GM18951 (cell line): Measurements from ENCODE around the gene ACOT9.
"Not testable (repeated sequence)": the region's sequence is repeated elsewhere in the genome, so short reads cannot be mapped to it uniquely, and the experiment has no call there.

Source experiments
- POLR2A ChIP-seq: IDR thresholded peaks from 4 replicates; pipeline ENCODE4 v1.6.1; 2011; ENCODE audit warnings: mild to moderate bottlenecking; ENCODE audit not compliant: insufficient read length, insufficient read depth; ENCODE audit errors: extremely low read depth
- in situ Hi-C: fragments of 300-500 bp; cut with MboI; formaldehyde crosslinking; loops from one replicate; pipeline ENCODE4 v1.12.0; 2022; ENCODE audit warnings: low sequenced_read_pairs, mixed read lengths, inconsistent platforms; ENCODE audit not compliant: unreplicated experiment

Gene ACOT9

GRCh38 chrX:23749576-23749975 is 6.5 kb upstream of the ACOT9 start:
- TF ChIP-seq POLR2A, result no peak
- in situ Hi-C loops, result no loop called here

- in situ Hi-C loops, result no loop called here
- TF ChIP-seq POLR2A, result no peak
Measured at GRCh38 chrX:23749129-23749528, 6.1 kb upstream of the ACOT9 start.

GRCh38 chrX:23745786-23746185 is 2.7 kb upstream of the ACOT9 start:
- in situ Hi-C loops, result no loop called here
- no peak for TF ChIP-seq POLR2A

DNA sequence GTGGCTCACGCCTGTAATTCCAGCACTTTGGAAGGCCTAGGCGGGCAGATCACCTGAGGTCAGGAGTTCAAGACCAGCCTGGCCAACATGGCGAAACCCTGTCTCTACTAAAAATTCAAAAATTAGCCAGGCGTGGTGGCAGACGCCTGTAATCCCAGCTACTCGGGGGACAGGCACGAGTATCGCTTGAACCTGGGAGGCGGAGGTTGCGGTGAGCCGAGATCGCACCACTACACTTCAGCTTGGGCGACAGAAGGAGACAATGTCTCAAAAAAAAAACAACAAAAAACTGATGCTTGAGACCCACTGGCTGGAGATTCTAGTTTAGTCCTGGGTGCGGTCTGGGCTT is 521 bp upstream of the ACOT9 start:
- in situ Hi-C loops, result not testable (repeated sequence)

DNA sequence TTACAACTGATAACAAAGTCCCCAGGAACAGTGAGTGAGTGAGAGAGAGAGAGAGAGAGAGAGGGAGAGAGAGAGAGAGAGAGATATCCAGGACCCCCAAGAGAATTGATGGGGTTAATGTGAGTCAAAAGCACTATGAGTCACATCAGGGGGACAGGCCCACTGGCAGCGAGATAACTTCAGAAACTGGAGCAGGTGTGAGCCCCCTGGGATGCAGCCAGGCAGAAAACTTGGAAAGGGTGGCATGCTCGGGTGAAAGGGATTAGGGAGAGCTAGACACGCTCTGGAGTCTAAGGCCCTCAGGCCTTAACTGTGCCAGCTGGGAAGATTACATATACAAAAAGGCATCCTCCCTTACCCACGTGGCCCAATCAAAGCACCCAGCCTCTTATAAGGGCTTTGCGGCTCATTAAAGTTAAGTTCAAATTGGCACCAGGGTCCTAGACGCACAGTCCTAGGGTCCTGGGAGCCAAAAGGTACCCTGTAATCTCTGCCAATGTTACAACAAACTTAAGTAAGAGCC is 841 bp downstream of the ACOT9 start:
- in situ Hi-C loops, result no loop called here
- no peak for TF ChIP-seq POLR2A

DNA sequence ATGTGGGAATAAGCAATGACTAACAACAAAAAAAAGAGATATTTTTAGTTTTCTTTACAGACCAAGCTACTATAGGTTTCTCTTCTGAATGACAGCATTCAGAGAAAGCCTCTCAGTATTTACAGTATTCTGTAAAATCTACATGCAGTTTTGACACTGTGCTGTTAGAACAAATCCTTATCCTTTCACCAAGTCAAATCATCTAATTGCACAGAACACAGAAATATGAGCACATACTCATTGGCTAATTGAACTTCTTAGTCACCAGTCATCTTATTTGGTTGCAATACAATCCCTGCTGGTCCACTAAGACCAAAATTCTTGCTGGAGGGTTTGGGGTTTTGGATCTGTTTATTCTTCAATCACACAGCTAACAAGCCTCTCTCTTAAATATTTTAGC is 5.7 kb downstream of the ACOT9 start:
- in situ Hi-C loops, result no loop called here

GRCh38 chrX:23736030-23736429 is 7.0 kb downstream of the ACOT9 start:
- TF ChIP-seq POLR2A, result no peak

More for the DNA sequence above, 5.7 kb downstream of the ACOT9 start:
- TF ChIP-seq POLR2A, result no peak

GRCh38 chrX:23732704-23733103 is 10.4 kb downstream of the ACOT9 start:
- TF ChIP-seq POLR2A, result no peak
- in situ Hi-C loops, result no loop called here

More at GRCh38 chrX:23736030-23736429, 7.0 kb downstream of the ACOT9 start:
- in situ Hi-C loops, result no loop called here

DNA sequence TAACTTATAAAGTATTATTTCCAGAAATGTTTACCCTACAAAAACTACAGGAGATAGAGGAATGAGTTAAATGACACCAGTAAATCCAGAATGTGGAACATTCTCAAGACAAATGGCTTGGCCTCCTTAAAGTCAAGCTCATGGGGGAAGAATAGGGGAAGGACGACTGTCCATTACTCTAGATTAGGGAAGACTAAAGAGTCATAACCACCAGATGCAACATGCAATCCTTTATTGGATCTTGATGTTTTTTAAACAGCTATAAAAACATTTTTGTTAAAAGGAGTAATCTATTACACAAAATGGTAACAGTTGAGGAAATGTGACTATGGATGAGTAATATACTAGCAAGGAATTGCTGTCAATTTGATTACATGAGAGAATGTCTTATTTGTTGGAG is 11.1 kb downstream of the ACOT9 start:
- in situ Hi-C loops, result no loop called here
- no peak for TF ChIP-seq POLR2A

- TF ChIP-seq POLR2A, result no peak
- in situ Hi-C loops, result no loop called here
Measured at GRCh38 chrX:23729214-23729613, 13.9 kb downstream of the ACOT9 start.

DNA sequence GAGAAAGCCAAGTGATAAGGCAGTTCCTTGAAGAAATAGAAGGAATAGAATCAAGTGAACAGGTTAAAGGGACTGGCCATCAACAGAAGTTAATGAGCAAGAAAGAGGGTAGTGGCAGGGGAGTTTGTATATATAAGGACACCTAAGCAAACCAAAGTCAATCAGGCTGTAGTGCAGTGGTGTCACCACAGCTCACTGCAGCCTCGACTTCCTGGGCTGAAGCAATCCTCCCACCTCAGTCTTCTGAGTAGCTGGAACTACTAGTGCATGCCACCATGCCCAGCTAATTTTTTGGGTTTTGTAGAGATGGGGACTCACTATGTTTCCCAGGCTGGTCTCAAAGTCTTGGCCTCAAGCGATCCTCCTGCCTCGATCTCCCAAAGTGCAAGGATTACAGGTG is 15.9 kb downstream of the ACOT9 start:
- in situ Hi-C loops, result no loop called here
- no peak for TF ChIP-seq POLR2A

DNA sequence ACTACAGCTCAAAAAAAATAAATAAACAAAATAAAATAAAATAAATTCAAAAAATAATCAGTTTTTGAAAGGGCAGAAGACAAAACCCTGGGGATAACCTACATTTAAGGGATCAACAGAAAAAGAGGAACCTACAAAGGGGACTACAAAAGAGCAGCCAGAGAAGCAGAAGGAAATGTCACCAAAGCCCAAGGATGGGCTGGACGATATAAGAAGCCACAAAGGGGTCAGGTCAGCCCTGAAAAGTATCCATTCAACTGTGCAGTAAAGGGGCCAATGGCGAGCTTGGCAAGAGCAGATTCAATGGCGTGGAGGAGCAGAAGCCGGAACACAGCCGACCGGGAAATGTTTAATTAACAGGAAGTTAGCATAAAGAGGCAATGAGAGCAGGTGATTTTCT is 16.9 kb downstream of the ACOT9 start:
- TF ChIP-seq POLR2A, result no peak
- in situ Hi-C loops, result no loop called here

DNA sequence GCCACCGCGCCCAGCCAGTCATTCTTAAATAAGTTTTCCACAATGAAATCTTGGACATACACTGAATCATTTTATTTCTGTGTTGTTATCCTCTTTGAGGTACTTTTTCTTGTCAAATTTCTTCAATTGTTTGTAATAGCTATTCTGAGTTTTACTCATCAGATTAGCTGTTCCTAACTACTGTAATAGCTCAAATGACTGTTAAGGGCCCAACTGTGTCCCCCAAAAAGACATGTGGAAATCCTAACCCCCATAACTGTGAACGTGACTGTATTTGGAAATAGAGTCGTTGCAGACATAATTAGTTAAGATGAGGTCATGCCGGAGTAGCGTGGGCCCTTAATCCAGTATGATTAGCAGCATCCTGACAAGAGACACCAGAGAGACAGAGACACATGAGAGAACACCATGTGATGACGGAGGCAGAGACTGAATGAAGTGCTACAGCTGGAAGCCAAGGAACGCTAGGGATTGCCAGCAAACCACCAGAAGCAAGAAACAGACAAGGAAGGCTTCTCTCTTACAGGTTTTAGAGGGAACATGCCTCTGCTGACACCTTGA is 22.9 kb downstream of the ACOT9 start:
- in situ Hi-C loops, result no loop called here
- no peak for TF ChIP-seq POLR2A

- in situ Hi-C loops, result no loop called here
- TF ChIP-seq POLR2A, result no peak
Measured at GRCh38 chrX:23705235-23705634, 37.8 kb downstream of the ACOT9 start.

- in situ Hi-C loops, result no loop called here
- TF ChIP-seq POLR2A, result no peak
Measured at GRCh38 chrX:23704673-23705206, 38.3 kb downstream of the ACOT9 start.
